Ovary (tissue), 3 donors: ENCODE results near the gene WDR54.

Source experiments
- EP300 ChIP-seq: sonication (generic); formaldehyde crosslinking; IDR thresholded peaks from one replicate; pipeline ENCODE4 v1.6.1; 2017; ENCODE audit warnings: antibody characterized with exemption
- POLR2A ChIP-seq: fragments of 450-650 bp; IDR thresholded peaks from one replicate; pipeline ENCODE4 v1.6.1; 2017; ENCODE audit warnings: antibody characterized with exemption, mild to moderate bottlenecking, moderate library complexity
- TF ChIP-seq, protein P1 (sequence below), 3 donors: fragments of 450-650 bp in 2 of 3; fragments of 200-600 bp in 1 of 3; IDR thresholded peaks; one replicate each; pipeline versions ENCODE4 v1.5.1 to v1.8.0; 2016 to 2022; ENCODE audit warnings: antibody characterized with exemption in 3 of 3, mild to moderate bottlenecking in 1 of 3
- donor health status: DM: no; HTN: no; CAD: no.

- TF ChIP-seq POLR2A (no peak), EP300 (no peak)
- TF ChIP-seq, protein P1, sequence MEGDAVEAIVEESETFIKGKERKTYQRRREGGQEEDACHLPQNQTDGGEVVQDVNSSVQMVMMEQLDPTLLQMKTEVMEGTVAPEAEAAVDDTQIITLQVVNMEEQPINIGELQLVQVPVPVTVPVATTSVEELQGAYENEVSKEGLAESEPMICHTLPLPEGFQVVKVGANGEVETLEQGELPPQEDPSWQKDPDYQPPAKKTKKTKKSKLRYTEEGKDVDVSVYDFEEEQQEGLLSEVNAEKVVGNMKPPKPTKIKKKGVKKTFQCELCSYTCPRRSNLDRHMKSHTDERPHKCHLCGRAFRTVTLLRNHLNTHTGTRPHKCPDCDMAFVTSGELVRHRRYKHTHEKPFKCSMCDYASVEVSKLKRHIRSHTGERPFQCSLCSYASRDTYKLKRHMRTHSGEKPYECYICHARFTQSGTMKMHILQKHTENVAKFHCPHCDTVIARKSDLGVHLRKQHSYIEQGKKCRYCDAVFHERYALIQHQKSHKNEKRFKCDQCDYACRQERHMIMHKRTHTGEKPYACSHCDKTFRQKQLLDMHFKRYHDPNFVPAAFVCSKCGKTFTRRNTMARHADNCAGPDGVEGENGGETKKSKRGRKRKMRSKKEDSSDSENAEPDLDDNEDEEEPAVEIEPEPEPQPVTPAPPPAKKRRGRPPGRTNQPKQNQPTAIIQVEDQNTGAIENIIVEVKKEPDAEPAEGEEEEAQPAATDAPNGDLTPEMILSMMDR (IDR thresholded peaks at IDR 0.05) = no peak
These were observed 37.4 kb downstream of the WDR54 start for GRCh38 chr2:74458938-74459363.
